Epithelial cell of proximal tubule (primary cell): ENCODE results near the gene AIDA. TPM values are rescaled to one million over a fixed set of nuclear protein-coding genes. Genes with fewer than 3 reads are reported as not detected.

Experiments
- DNase-seq: peaks from one replicate; pipeline ENCODE4 v3.0.0-alpha.2; 2011; ENCODE audit warnings: low read depth
- H3K4me3 ChIP-seq: 2 replicates; pipeline ENCODE4 v1.5.1; 2011; ENCODE audit warnings: low read depth, mild to moderate bottlenecking, low read length
- CTCF ChIP-seq: conservative IDR thresholded peaks from 2 replicates; pipeline ENCODE4 v1.5.1; 2012; ENCODE audit warnings: low read depth, mild to moderate bottlenecking, low read length
- total RNA-seq: library from RNA; depleted of rRNA; stranded (reverse); fragments of >200 nt; gene quantifications from 2 replicates; pipeline ENCODE4 v1.2.3, GENCODE V29; 2015

The AIDA gene
- 45.5 and 51.1 TPM in 2 replicates for total RNA-seq

GRCh38 chr1:222712253-222713090 lies at the start of gene AIDA, which contains the start of gene BROX:
Gene AIDA, minus strand, starts transcription at chr1:222712491. Its CDS starts 174 bp downstream, at chr1:222712317.
Gene BROX, plus strand, starts transcription at chr1:222712564. Its CDS starts 3,136 bp downstream, at chr1:222715700.
- DNase-seq = no peak
- H3K4me3 ChIP-seq = peak within 1 kb of the TSS; percentile 84
- TF ChIP-seq CTCF = no peak

- no peak for TF ChIP-seq CTCF
- DNase-seq = no peak
- H3K4me3 ChIP-seq = no peak overlapping the region
Observed at GRCh38 chr1:222761083-222761482, 48.8 kb upstream of the AIDA start.

- H3K4me3 ChIP-seq = no peak overlapping the region
- no peak for TF ChIP-seq CTCF
- no peak for DNase-seq
Observed at GRCh38 chr1:222759451-222760035, 47.3 kb upstream of the AIDA start.

GRCh38 chr1:222757646-222758268 lies 45.5 kb upstream of the AIDA start:
- no peak overlapping the region for H3K4me3 ChIP-seq
- no peak for TF ChIP-seq CTCF
- DNase-seq = no peak

- DNase-seq = peak; percentile 36
- TF ChIP-seq CTCF = no peak
- H3K4me3 ChIP-seq = no peak overlapping the region
Observed at GRCh38 chr1:222754366-222755139, 42.3 kb upstream of the AIDA start.

GRCh38 chr1:222751255-222751654 lies 39.0 kb upstream of the AIDA start:
- TF ChIP-seq CTCF = no peak
- H3K4me3 ChIP-seq = no peak overlapping the region
- no peak for DNase-seq
